Stimulated activated CD8-positive, alpha-beta memory T cell treated with anti-CD3 and anti-CD28 coated beads, Interleukin-12 subunit alpha, Interleukin-12 subunit beta, amount 100 ng/mL, for 24 hours (primary cell): ENCODE results near the gene PDCD2L.
"Not testable (repeated sequence)": the region's sequence is repeated elsewhere in the genome, so short reads cannot be mapped to it uniquely, and the experiment has no call there.

Experiments used
- DNase-seq: peaks from one replicate; pipeline ENCODE4 v3.0.0-alpha.2; 2020; ENCODE audit errors: extremely low read depth

The PDCD2L gene

GRCh38 chr19:34404109-34404909 lies at the start of gene PDCD2L:
Gene PDCD2L, plus strand, starts transcription at chr19:34404399. Its CDS starts 32 bp downstream, at chr19:34404431.
- peak; percentile 81 for DNase-seq

GRCh38 chr19:34355201-34355600 lies 49.0 kb upstream of the PDCD2L start:
- no peak for DNase-seq

GRCh38 chr19:34356875-34357274 lies 47.3 kb upstream of the PDCD2L start:
- DNase-seq: no peak

GRCh38 chr19:34357431-34357830 lies 46.8 kb upstream of the PDCD2L start:
- no peak for DNase-seq

- DNase-seq: peak; percentile 93
Measured at GRCh38 chr19:34359140-34359953, 44.9 kb upstream of the PDCD2L start.

- no peak for DNase-seq
Measured at GRCh38 chr19:34359954-34360315, 44.3 kb upstream of the PDCD2L start.

GRCh38 chr19:34360354-34360909 lies 43.8 kb upstream of the PDCD2L start:
- DNase-seq: no peak

GRCh38 chr19:34362679-34363069 lies 41.5 kb upstream of the PDCD2L start:
- DNase-seq: no peak

GRCh38 chr19:34363094-34363493 lies 41.1 kb upstream of the PDCD2L start:
- no peak for DNase-seq

- no peak for DNase-seq
Measured at GRCh38 chr19:34363930-34364329, 40.3 kb upstream of the PDCD2L start.

GRCh38 chr19:34364462-34364829 lies 39.8 kb upstream of the PDCD2L start:
- no peak for DNase-seq

GRCh38 chr19:34364830-34365462 lies 39.3 kb upstream of the PDCD2L start, which contains the start of gene GPI:
Gene GPI, plus strand, starts transcription at chr19:34365196. Its CDS starts 71 bp downstream, at chr19:34365267.
- peak; percentile 41 for DNase-seq

GRCh38 chr19:34365463-34366401 lies 38.5 kb upstream of the PDCD2L start:
- no peak for DNase-seq

GRCh38 chr19:34366738-34367623 lies 37.2 kb upstream of the PDCD2L start:
- DNase-seq: no peak

- DNase-seq: no peak
Measured at GRCh38 chr19:34367624-34367957, 36.6 kb upstream of the PDCD2L start.

GRCh38 chr19:34368338-34368737 lies 35.9 kb upstream of the PDCD2L start:
- DNase-seq: no peak

- DNase-seq: not testable (repeated sequence)
Measured at GRCh38 chr19:34369166-34369565, 35.0 kb upstream of the PDCD2L start.

GRCh38 chr19:34370117-34370516 lies 34.1 kb upstream of the PDCD2L start:
- DNase-seq: no peak

GRCh38 chr19:34370983-34371382 lies 33.2 kb upstream of the PDCD2L start:
- no peak for DNase-seq
